K562 (cell line): Measurements from ENCODE around the gene SCAMP1. TPM values are rescaled to one million over a fixed set of nuclear protein-coding genes. Genes with fewer than 3 reads are reported as not detected.

Source experiments
- ATAC-seq: fragments of 200-7000 bp; cut with Tn5 transposase; 3 replicates; pipeline ENCODE4 v1.9.1; 2020; ENCODE audit warnings: moderate library complexity
- BruUV-seq: library from RNA; stranded (reverse); fragments of 400-500 nt; replicated peaks from 2 replicates; lab custom pipeline; 2021; lab: Mats Ljungman, UMichigan
- CTCF ChIA-PET: fragments of 300-600 bp; formaldehyde crosslinking; extraction: SDS; loops from one replicate; lab custom pipeline; 2021; ENCODE audit warnings: low intra/inter-chr PET ratio; lab: Yijun Ruan, JAX
- POLR2A ChIA-PET: fragments of 300-600, 350-650 bp; sonication (Branson Sonifier 250); formaldehyde crosslinking; extraction: SDS; loops from one replicate; lab custom pipeline; 2021; ENCODE audit warnings: antibody characterized with exemption, inconsistent platforms; lab: Yijun Ruan, JAX
- DNase-seq, 4 experiments: peaks; one replicate each; pipeline versions ENCODE4 v3.0.0 to v3.0.0-alpha.2; 2011 to 2018; ENCODE audit warnings: low spot score in 3 of 4, mixed read lengths in 3 of 4; ENCODE audit errors: extremely low read depth in 1 of 4
- FAIRE-seq: peaks from 2 replicates; lab custom pipeline; 2011; peaks lifted over from hg19 to GRCh38; lab: Jason Lieb, UNC
- H2AFZ ChIP-seq: 2 replicates; pipeline ENCODE4 v1.6.0; 2011; ENCODE audit warnings: low read depth, low read length, control low read depth, inconsistent platforms
- H3K27ac ChIP-seq: fragments of 200-600 bp; 3 replicates; pipeline ENCODE4 v1.8.0; 2011; ENCODE audit warnings: low read depth, mild to moderate bottlenecking, control low read depth, inconsistent platforms, low read length, moderate library complexity, mixed read lengths; ENCODE audit errors: extremely low read depth
- H3K27me3 ChIP-seq, 2 experiments: fragments of 300-600 bp in 1 of 2; 2 replicates in 1 of 2; 3 replicates in 1 of 2; pipeline versions ENCODE4 v1.6.0 to v1.8.0; 2011; ENCODE audit warnings: inconsistent platforms in 2 of 2, low read length in 2 of 2, mild to moderate bottlenecking in 1 of 2, mixed read lengths in 1 of 2, moderate library complexity in 1 of 2; ENCODE audit not compliant: control insufficient read depth in 2 of 2, insufficient read depth in 2 of 2
- H3K36me3 ChIP-seq: fragments of 300-600 bp; 3 replicates; pipeline ENCODE4 v1.8.0; 2011; ENCODE audit warnings: mild to moderate bottlenecking, low read length, inconsistent platforms; ENCODE audit not compliant: control insufficient read depth, insufficient read depth
- H3K4me1 ChIP-seq, 2 experiments: fragments of 200-600 bp in 1 of 2; replicated peaks in 1 of 2; 2 replicates in 1 of 2; 3 replicates in 1 of 2; pipeline versions ENCODE4 v1.5.1 to v1.8.0; 2011; ENCODE audit warnings: inconsistent platforms in 2 of 2, low read length in 2 of 2, mild to moderate bottlenecking in 1 of 2, mixed read lengths in 1 of 2, moderate library complexity in 1 of 2; ENCODE audit not compliant: control insufficient read depth in 2 of 2, insufficient read depth in 2 of 2
- H3K4me2 ChIP-seq: 2 replicates; pipeline ENCODE4 v1.6.1; 2011; ENCODE audit warnings: low read length, control low read depth, inconsistent platforms, mixed read lengths; ENCODE audit not compliant: insufficient read depth
- H3K4me3 ChIP-seq: fragments of 200-600 bp; sonication (generic), shearing (Covaris generic); 2 replicates; pipeline ENCODE4 v1.5.1; 2016; ENCODE audit warnings: control low read depth, inconsistent platforms
- H3K79me2 ChIP-seq: fragments of 200-600 bp; 3 replicates; pipeline ENCODE4 v1.8.0; 2011; ENCODE audit warnings: low read length, inconsistent platforms; ENCODE audit not compliant: control insufficient read depth, insufficient read depth
- H3K9ac ChIP-seq, 2 experiments: 2 replicates each; pipeline versions ENCODE4 v1.6.0 to v1.6.1; 2011; ENCODE audit warnings: low read depth in 2 of 2, low read length in 2 of 2, control low read depth in 1 of 2, inconsistent platforms in 1 of 2, mild to moderate bottlenecking in 1 of 2, mixed read lengths in 1 of 2; ENCODE audit not compliant: insufficient read depth in 1 of 2
- H3K9me1 ChIP-seq: one replicate; pipeline ENCODE4 v1.6.0; 2011; ENCODE audit warnings: inconsistent platforms, mild to moderate bottlenecking, low read length, moderate library complexity; ENCODE audit not compliant: control insufficient read depth, insufficient read depth
- H3K9me3 ChIP-seq: replicated peaks from 2 replicates; pipeline ENCODE4 v1.5.1; 2011; ENCODE audit warnings: low read depth, low read length, inconsistent platforms; ENCODE audit not compliant: control insufficient read depth, insufficient read depth
- H4K20me1 ChIP-seq: replicated peaks from 2 replicates; pipeline ENCODE4 v1.6.1; 2011; ENCODE audit warnings: low read length, inconsistent platforms, mixed read lengths; ENCODE audit not compliant: control insufficient read depth, insufficient read depth
- COPS2 ChIP-seq: fragments of 450-650 bp; conservative IDR thresholded peaks from 2 replicates; pipeline ENCODE4 v1.6.1; 2016; ENCODE audit warnings: mild to moderate bottlenecking, moderate library complexity
- ERF ChIP-seq: fragments of 450-650 bp; formaldehyde crosslinking; IDR thresholded peaks from 2 replicates; pipeline ENCODE4 v1.4.0; 2020; ENCODE audit warnings: mild to moderate bottlenecking, mixed read lengths
- FUS ChIP-seq: fragments of 200-400 bp; formaldehyde crosslinking; optimal IDR thresholded peaks from 2 replicates; pipeline ENCODE3; 2017; ENCODE audit warnings: low read depth, low read length
- MEIS2 ChIP-seq: fragments of 450-650 bp; IDR thresholded peaks from 2 replicates; pipeline ENCODE4 v1.6.1; 2014; ENCODE audit warnings: mild to moderate bottlenecking; ENCODE audit not compliant: partially characterized antibody
- TAF9B ChIP-seq: fragments of 450-650 bp; IDR thresholded peaks from 2 replicates; pipeline ENCODE4 v1.6.1; 2018; ENCODE audit warnings: mild to moderate bottlenecking; ENCODE audit not compliant: partially characterized antibody
- TEAD1 ChIP-seq, 2 experiments: fragments of 450-650 bp in 1 of 2; sonication (generic) in 1 of 2; formaldehyde crosslinking; IDR thresholded peaks; 2 replicates each; pipeline versions ENCODE4 v1.4.0 to v1.8.0; 2020 to 2022; ENCODE audit warnings: mild to moderate bottlenecking in 2 of 2, missing genetic modification reagents in 1 of 2
- TRIM24 ChIP-seq, 2 experiments: fragments of 450-650 bp; IDR thresholded peaks; 2 replicates each; pipeline ENCODE4 v1.6.1; 2016
- ZZZ3 ChIP-seq: fragments of 450-650 bp; IDR thresholded peaks from 2 replicates; pipeline ENCODE4 v1.6.1; 2016; ENCODE audit warnings: antibody characterized with exemption, mild to moderate bottlenecking, moderate library complexity
- WGBS: fragments of 100-300 bp; shearing (Covaris generic); methylation state at CpG from one replicate; pipeline ENCODE4 v1.1.6; 2016; ENCODE audit warnings: low coverage, mixed read lengths; ENCODE audit not compliant: insufficient coverage; ENCODE audit errors: missing lambda C conversion rate; 5-methylcytosine and 5-hydroxymethylcytosine counted together
- in situ Hi-C: fragments of 300-500 bp; cut with MboI; formaldehyde crosslinking; loops from 4 replicates; pipeline ENCODE4 v1.15.0; 2018; ENCODE audit warnings: inconsistent platforms, mixed read lengths
- intact Hi-C: fragments of 100-400 bp; cut with micrococcal nuclease; formaldehyde crosslinking; loops from 2 replicates; pipeline ENCODE4 v1.14.2; 2022
- polyA plus RNA-seq, 8 experiments: library from polyadenylated mRNA; depleted of rRNA in 4 of 8; stranded (reverse) in 5 of 8; unstranded in 3 of 8; fragments of >200 nt; fragmentation: Nextera tagmentation in 2 of 8; fragmentation: Illumina TruSeq in 1 of 8; extraction: Ambion mirVana in 2 of 8; extraction: Trizol in 1 of 8; gene quantifications; 2 replicates each; pipeline versions ENCODE4 v1.2.1 to v1.2.3, GENCODE V29; 2011 to 2014; ENCODE audit warnings: inconsistent platforms in 1 of 8, missing spikeins in 1 of 8
- total RNA-seq, 7 experiments: library from RNA; depleted of rRNA in 6 of 7; stranded (reverse); fragments of >200 nt in 6 of 7; fragmentation: Illumina TruSeq in 2 of 7; extraction: Trizol in 2 of 7; gene quantifications; 2 replicates each; pipeline versions ENCODE4 v1.2.1 to v1.2.3, GENCODE V29; 2011 to 2021; ENCODE audit warnings: low replicate concordance in 1 of 7
- TF ChIP-seq, protein P1 (sequence below): fragments of 250-450 bp; sonication (Bioruptor Pico); IDR thresholded peaks from 2 replicates; pipeline ENCODE4 v1.6.1; 2021; ENCODE audit warnings: mild to moderate bottlenecking
- TF ChIP-seq, protein P2 (sequence below): sonication (generic); formaldehyde crosslinking; IDR thresholded peaks from 2 replicates; pipeline ENCODE4 v1.8.0; 2023; ENCODE audit warnings: missing genetic modification reagents, mild to moderate bottlenecking, borderline replicate concordance
- TF ChIP-seq, protein P3 (sequence below): conservative IDR thresholded peaks from 2 replicates; pipeline ENCODE4 v1.6.1; 2011; ENCODE audit warnings: low read depth, mild to moderate bottlenecking, low read length; ENCODE audit not compliant: control insufficient read depth
- TF ChIP-seq, protein P4 (sequence below): fragments of 450-650 bp; formaldehyde crosslinking; IDR thresholded peaks from 2 replicates; pipeline ENCODE4 v1.4.0; 2022; ENCODE audit warnings: missing genetic modification characterization
- TF ChIP-seq, protein P5 (sequence below): sonication (generic); formaldehyde crosslinking; IDR thresholded peaks from 2 replicates; pipeline ENCODE4 v1.8.1; 2023; ENCODE audit warnings: mild to moderate bottlenecking, missing genetic modification reagents, moderate library complexity

The SCAMP1 gene
- total and polyA plus RNA-seq, 9 of the 15 experiments (the other 6 are each of a cell fraction or from before 2014, with no cell fraction given), result 5.4 to 23.9 (median 13.8) TPM

DNA sequence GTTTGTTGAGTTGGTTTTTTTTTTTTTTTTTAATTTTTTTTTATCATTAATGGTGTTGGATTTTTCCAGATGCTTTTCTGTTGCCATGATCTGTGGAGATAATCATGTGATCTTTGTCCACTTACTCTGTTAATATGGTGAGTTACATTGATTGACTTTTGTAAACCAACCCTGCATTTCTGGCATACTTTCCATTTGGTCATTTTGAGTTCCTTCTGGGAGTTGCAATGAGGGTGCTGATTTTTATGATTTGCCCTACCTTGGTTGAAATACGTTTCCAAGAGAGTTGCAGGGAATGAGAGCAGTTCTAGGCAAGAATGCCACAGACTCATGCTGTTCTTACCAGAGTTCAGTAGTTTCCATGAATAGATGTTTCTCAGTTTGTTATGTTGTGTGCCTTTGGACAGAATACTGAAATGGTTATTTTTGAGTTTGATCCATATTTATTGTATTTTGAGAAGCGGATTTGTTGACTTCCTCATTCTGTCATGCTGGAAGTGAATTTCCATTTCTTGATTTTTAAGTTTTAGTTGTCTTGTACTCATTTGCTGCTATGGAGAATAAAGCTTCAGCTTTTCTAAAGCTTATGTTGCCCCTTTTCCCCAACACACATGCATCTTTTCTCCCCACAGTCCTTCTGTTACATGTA lies 69.0 kb downstream of the SCAMP1 start:
- H4K20me1 ChIP-seq, result no peaks in the 10 kb centered on the region
- no peaks in the 10 kb centered on the region for H3K79me2 ChIP-seq
- H3K36me3 ChIP-seq, result no peaks in the 10 kb centered on the region
- CTCF ChIA-PET, result no interaction called here
- in situ Hi-C loops (no loop called here), intact Hi-C loops (no loop called here)
- 61% methylated on average over 2 of the region's 2 CpGs for WGBS
- no peak overlapping the region for H3K4me3 ChIP-seq
- BruUV-seq, result no TSS peak
- H3K4me1 ChIP-seq, result no peaks in the 10 kb centered on the region
- H3K9me1 ChIP-seq, result no peaks in the 10 kb centered on the region
- DNase-seq, result no peak
- no peak overlapping the region for H3K27ac ChIP-seq
- H3K4me2 ChIP-seq, result no peak overlapping the region
- H3K9ac ChIP-seq, result no peak overlapping the region
- H2AFZ ChIP-seq, result no peak overlapping the region
- no peaks in the 10 kb centered on the region for H3K9me3 ChIP-seq
- POLR2A ChIA-PET, result no interaction called here
- ATAC-seq, result no peak
- no peak for FAIRE-seq
- H3K27me3 ChIP-seq, result no peaks in the 10 kb centered on the region
- TF ChIP-seq TAF9B, result no peak
- TF ChIP-seq TRIM24 (IDR thresholded peaks at IDR 0.05), result no peak
- no peak for TF ChIP-seq ERF (CRISPR knock-in tag)
- no peak for TF ChIP-seq FUS
- no peak for TF ChIP-seq ZZZ3
- TF ChIP-seq, protein P1, sequence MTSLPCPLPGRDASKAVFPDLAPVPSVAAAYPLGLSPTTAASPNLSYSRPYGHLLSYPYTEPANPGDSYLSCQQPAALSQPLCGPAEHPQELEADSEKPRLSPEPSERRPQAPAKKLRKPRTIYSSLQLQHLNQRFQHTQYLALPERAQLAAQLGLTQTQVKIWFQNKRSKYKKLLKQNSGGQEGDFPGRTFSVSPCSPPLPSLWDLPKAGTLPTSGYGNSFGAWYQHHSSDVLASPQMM, result no peak
- TF ChIP-seq, protein P2, sequence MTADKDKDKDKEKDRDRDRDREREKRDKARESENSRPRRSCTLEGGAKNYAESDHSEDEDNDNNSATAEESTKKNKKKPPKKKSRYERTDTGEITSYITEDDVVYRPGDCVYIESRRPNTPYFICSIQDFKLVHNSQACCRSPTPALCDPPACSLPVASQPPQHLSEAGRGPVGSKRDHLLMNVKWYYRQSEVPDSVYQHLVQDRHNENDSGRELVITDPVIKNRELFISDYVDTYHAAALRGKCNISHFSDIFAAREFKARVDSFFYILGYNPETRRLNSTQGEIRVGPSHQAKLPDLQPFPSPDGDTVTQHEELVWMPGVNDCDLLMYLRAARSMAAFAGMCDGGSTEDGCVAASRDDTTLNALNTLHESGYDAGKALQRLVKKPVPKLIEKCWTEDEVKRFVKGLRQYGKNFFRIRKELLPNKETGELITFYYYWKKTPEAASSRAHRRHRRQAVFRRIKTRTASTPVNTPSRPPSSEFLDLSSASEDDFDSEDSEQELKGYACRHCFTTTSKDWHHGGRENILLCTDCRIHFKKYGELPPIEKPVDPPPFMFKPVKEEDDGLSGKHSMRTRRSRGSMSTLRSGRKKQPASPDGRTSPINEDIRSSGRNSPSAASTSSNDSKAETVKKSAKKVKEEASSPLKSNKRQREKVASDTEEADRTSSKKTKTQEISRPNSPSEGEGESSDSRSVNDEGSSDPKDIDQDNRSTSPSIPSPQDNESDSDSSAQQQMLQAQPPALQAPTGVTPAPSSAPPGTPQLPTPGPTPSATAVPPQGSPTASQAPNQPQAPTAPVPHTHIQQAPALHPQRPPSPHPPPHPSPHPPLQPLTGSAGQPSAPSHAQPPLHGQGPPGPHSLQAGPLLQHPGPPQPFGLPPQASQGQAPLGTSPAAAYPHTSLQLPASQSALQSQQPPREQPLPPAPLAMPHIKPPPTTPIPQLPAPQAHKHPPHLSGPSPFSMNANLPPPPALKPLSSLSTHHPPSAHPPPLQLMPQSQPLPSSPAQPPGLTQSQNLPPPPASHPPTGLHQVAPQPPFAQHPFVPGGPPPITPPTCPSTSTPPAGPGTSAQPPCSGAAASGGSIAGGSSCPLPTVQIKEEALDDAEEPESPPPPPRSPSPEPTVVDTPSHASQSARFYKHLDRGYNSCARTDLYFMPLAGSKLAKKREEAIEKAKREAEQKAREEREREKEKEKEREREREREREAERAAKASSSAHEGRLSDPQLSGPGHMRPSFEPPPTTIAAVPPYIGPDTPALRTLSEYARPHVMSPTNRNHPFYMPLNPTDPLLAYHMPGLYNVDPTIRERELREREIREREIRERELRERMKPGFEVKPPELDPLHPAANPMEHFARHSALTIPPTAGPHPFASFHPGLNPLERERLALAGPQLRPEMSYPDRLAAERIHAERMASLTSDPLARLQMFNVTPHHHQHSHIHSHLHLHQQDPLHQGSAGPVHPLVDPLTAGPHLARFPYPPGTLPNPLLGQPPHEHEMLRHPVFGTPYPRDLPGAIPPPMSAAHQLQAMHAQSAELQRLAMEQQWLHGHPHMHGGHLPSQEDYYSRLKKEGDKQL (CRISPR knock-in tag), result no peak
- no peak for TF ChIP-seq COPS2
- TF ChIP-seq, protein P3, sequence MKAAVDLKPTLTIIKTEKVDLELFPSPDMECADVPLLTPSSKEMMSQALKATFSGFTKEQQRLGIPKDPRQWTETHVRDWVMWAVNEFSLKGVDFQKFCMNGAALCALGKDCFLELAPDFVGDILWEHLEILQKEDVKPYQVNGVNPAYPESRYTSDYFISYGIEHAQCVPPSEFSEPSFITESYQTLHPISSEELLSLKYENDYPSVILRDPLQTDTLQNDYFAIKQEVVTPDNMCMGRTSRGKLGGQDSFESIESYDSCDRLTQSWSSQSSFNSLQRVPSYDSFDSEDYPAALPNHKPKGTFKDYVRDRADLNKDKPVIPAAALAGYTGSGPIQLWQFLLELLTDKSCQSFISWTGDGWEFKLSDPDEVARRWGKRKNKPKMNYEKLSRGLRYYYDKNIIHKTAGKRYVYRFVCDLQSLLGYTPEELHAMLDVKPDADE, result no peak
- TF ChIP-seq TEAD1 (CRISPR knock-in tag; IDR thresholded peaks at IDR 0.05), result no peak
- TF ChIP-seq, protein P4, sequence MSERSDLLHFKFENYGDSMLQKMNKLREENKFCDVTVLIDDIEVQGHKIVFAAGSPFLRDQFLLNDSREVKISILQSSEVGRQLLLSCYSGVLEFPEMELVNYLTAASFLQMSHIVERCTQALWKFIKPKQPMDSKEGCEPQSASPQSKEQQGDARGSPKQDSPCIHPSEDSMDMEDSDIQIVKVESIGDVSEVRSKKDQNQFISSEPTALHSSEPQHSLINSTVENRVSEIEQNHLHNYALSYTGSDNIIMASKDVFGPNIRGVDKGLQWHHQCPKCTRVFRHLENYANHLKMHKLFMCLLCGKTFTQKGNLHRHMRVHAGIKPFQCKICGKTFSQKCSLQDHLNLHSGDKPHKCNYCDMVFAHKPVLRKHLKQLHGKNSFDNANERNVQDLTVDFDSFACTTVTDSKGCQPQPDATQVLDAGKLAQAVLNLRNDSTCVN (CRISPR knock-in tag), result no peak
- TF ChIP-seq, protein P5, sequence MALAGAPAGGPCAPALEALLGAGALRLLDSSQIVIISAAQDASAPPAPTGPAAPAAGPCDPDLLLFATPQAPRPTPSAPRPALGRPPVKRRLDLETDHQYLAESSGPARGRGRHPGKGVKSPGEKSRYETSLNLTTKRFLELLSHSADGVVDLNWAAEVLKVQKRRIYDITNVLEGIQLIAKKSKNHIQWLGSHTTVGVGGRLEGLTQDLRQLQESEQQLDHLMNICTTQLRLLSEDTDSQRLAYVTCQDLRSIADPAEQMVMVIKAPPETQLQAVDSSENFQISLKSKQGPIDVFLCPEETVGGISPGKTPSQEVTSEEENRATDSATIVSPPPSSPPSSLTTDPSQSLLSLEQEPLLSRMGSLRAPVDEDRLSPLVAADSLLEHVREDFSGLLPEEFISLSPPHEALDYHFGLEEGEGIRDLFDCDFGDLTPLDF (CRISPR knock-in tag), result no peak
- no peak for TF ChIP-seq MEIS2
